GM12878 (cell line): ENCODE measurements around the gene NNAT. TPM values are rescaled to one million over a fixed set of nuclear protein-coding genes. Genes with fewer than 3 reads are reported as not detected.

Experiments
- ATAC-seq: fragments of 200-7000 bp; cut with Tn5 transposase; 3 replicates; pipeline ENCODE4 v1.9.1; 2020; ENCODE audit warnings: mild to moderate bottlenecking, moderate library complexity
- BruUV-seq: library from RNA; stranded (reverse); fragments of 400-500 nt; replicated peaks from 2 replicates; lab custom pipeline; 2021; lab: Mats Ljungman, UMichigan
- CTCF ChIA-PET: fragments of 300-600 bp; sonication (Branson Sonifier 250); formaldehyde crosslinking; extraction: SDS; loops from one replicate; lab custom pipeline; 2021; ENCODE audit warnings: inconsistent platforms; lab: Yijun Ruan, JAX
- POLR2A ChIA-PET: fragments of 350-600 bp; formaldehyde crosslinking; extraction: SDS; loops from one replicate; lab custom pipeline; 2021; ENCODE audit warnings: inconsistent platforms; lab: Charles Lee
- RAD21 ChIA-PET: fragments of 300-600 bp; sonication (Branson Sonifier 250); formaldehyde crosslinking; loops from one replicate; lab custom pipeline; 2023; ENCODE audit warnings: antibody characterized with exemption; ENCODE audit not compliant: unreplicated experiment; lab: Charles Lee
- SMC1A ChIA-PET: fragments of 300-600 bp; sonication (Branson Sonifier 250); formaldehyde crosslinking; loops from one replicate; lab custom pipeline; 2023; ENCODE audit not compliant: unreplicated experiment, uncharacterized antibody; lab: Charles Lee
- DNase-seq: peaks from one replicate; pipeline ENCODE4 v3.0.0-alpha.2; 2011; ENCODE audit warnings: low read depth, low spot score
- FAIRE-seq: peaks from 3 replicates; lab custom pipeline; 2011; peaks lifted over from hg19 to GRCh38; lab: Jason Lieb, UNC
- H2AFZ ChIP-seq: 2 replicates; pipeline ENCODE4 v1.6.0; 2011; ENCODE audit warnings: low read depth, low read length, control low read depth; ENCODE audit not compliant: control insufficient read depth
- H3K27ac ChIP-seq: 2 replicates; pipeline ENCODE4 v1.5.1; 2011; ENCODE audit warnings: control low read depth; ENCODE audit not compliant: control insufficient read depth, insufficient read depth
- H3K27me3 ChIP-seq, 2 experiments: replicated peaks in 1 of 2; 2 replicates each; pipeline versions ENCODE4 v1.6.0 to v1.6.1; 2011; ENCODE audit warnings: low read length in 1 of 2; ENCODE audit not compliant: control insufficient read depth in 2 of 2, insufficient read depth in 2 of 2
- H3K36me3 ChIP-seq, 2 experiments: 2 replicates each; pipeline ENCODE4 v1.5.1; 2011; ENCODE audit warnings: low read length in 1 of 2; ENCODE audit not compliant: control insufficient read depth in 2 of 2, insufficient read depth in 2 of 2
- H3K4me1 ChIP-seq: 2 replicates; pipeline ENCODE4 v1.6.1; 2011; ENCODE audit warnings: mild to moderate bottlenecking, low read length, moderate library complexity, mixed read lengths; ENCODE audit not compliant: control insufficient read depth, insufficient read depth
- H3K4me2 ChIP-seq: 2 replicates; pipeline ENCODE4 v1.6.0; 2011; ENCODE audit warnings: control low read depth; ENCODE audit not compliant: control insufficient read depth, insufficient read depth
- H3K4me3 ChIP-seq: fragments of 200-600 bp; sonication (generic); 2 replicates; pipeline ENCODE4 v1.5.1; 2016
- H3K79me2 ChIP-seq: 2 replicates; pipeline ENCODE4 v1.6.0; 2011; ENCODE audit warnings: low read length; ENCODE audit not compliant: control insufficient read depth, insufficient read depth
- H3K9ac ChIP-seq: 2 replicates; pipeline ENCODE4 v1.8.0; 2011; ENCODE audit warnings: low read length, control low read depth, mixed read lengths; ENCODE audit not compliant: control insufficient read depth, insufficient read depth
- H3K9me3 ChIP-seq: replicated peaks from 3 replicates; pipeline ENCODE4 v1.5.1; 2011; ENCODE audit warnings: mild to moderate bottlenecking, low read length; ENCODE audit not compliant: control insufficient read depth, insufficient read depth
- H4K20me1 ChIP-seq: 2 replicates; pipeline ENCODE4 v1.6.0; 2011; ENCODE audit not compliant: control insufficient read depth, insufficient read depth
- BACH1 ChIP-seq: fragments of 450-650 bp; IDR thresholded peaks from 2 replicates; pipeline ENCODE4 v1.6.1; 2017; ENCODE audit warnings: mild to moderate bottlenecking, borderline replicate concordance
- GABPA ChIP-seq: IDR thresholded peaks from 2 replicates; pipeline ENCODE4 v1.6.1; 2014; ENCODE audit warnings: antibody characterized with exemption, low read depth, mild to moderate bottlenecking, inconsistent platforms
- IRF4 ChIP-seq: IDR thresholded peaks from 2 replicates; pipeline ENCODE4 v1.6.1; 2011; ENCODE audit warnings: low read depth, low read length
- SMARCA5 ChIP-seq: fragments of 450-650 bp; IDR thresholded peaks from 2 replicates; pipeline ENCODE4 v1.6.1; 2017; ENCODE audit warnings: mild to moderate bottlenecking
- ZNF687 ChIP-seq: fragments of 450-650 bp; IDR thresholded peaks from 2 replicates; pipeline ENCODE4 v1.6.1; 2017; ENCODE audit warnings: mild to moderate bottlenecking, moderate library complexity
- WGBS: methylation state at CpG from one replicate; pipeline ENCODE4 v1.1.6; 2016; ENCODE audit warnings: low lambda C conversion rate; ENCODE audit not compliant: insufficient replicate concordance, insufficient coverage; ENCODE audit errors: missing lambda C conversion rate; 5-methylcytosine and 5-hydroxymethylcytosine counted together
- in situ Hi-C: fragments of 300-500 bp; cut with MboI; formaldehyde crosslinking; loops from 9 replicates; pipeline ENCODE4 v1.14.3; 2018; ENCODE audit warnings: mixed read lengths
- intact Hi-C: fragments of 100-400 bp; cut with micrococcal nuclease; formaldehyde crosslinking; loops from one replicate; pipeline ENCODE4 v1.14.2; 2022; ENCODE audit not compliant: unreplicated experiment
- polyA plus RNA-seq, 11 experiments: library from polyadenylated mRNA; depleted of rRNA in 4 of 11; unstranded in 6 of 11; stranded (reverse) in 5 of 11; fragments of >200 nt; fragmentation: Nextera tagmentation in 4 of 11; fragmentation: Illumina TruSeq in 1 of 11; extraction: Ambion mirVana in 4 of 11; extraction: Trizol in 1 of 11; gene quantifications; 1 replicate in 1 of 11; 2 replicates in 10 of 11; pipeline versions ENCODE4 v1.2.1 to v1.2.3, GENCODE V29; 2011 to 2016; ENCODE audit warnings: inconsistent platforms in 2 of 11, missing spikeins in 2 of 11, low read depth in 1 of 11
- total RNA-seq, 4 experiments: library from RNA; depleted of rRNA in 3 of 4; stranded (reverse); fragments of >200 nt in 3 of 4; fragmentation: Illumina TruSeq in 1 of 4; extraction: Trizol in 1 of 4; gene quantifications; 2 replicates each; pipeline versions ENCODE4 v1.2.1 to v1.2.3, GENCODE V29; 2013 to 2021
- TF ChIP-seq, protein P1 (sequence below): fragments of 450-650 bp; IDR thresholded peaks from 2 replicates; pipeline ENCODE4 v1.6.1; 2018; ENCODE audit warnings: mild to moderate bottlenecking, low read depth, moderate library complexity; ENCODE audit not compliant: partially characterized antibody
- TF ChIP-seq, protein P2 (sequence below): IDR thresholded peaks from 2 replicates; pipeline ENCODE4 v1.6.1; 2012; ENCODE audit warnings: improper control_type of control experiment, low read depth, low read length; ENCODE audit not compliant: insufficient replicate concordance

NNAT gene
- total and polyA plus RNA-seq, 10 of the 15 experiments (the other 5 are each of a cell fraction or from before 2014, with no cell fraction given): 0.22 to 0.99 (median 0.42) TPM; not detected in 7

GRCh38 chr20:37541326-37541725 lies 20.3 kb downstream of the NNAT start (continued):
- TF ChIP-seq, protein P1, sequence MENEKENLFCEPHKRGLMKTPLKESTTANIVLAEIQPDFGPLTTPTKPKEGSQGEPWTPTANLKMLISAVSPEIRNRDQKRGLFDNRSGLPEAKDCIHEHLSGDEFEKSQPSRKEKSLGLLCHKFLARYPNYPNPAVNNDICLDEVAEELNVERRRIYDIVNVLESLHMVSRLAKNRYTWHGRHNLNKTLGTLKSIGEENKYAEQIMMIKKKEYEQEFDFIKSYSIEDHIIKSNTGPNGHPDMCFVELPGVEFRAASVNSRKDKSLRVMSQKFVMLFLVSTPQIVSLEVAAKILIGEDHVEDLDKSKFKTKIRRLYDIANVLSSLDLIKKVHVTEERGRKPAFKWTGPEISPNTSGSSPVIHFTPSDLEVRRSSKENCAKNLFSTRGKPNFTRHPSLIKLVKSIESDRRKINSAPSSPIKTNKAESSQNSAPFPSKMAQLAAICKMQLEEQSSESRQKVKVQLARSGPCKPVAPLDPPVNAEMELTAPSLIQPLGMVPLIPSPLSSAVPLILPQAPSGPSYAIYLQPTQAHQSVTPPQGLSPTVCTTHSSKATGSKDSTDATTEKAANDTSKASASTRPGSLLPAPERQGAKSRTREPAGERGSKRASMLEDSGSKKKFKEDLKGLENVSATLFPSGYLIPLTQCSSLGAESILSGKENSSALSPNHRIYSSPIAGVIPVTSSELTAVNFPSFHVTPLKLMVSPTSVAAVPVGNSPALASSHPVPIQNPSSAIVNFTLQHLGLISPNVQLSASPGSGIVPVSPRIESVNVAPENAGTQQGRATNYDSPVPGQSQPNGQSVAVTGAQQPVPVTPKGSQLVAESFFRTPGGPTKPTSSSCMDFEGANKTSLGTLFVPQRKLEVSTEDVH: no peak
- TF ChIP-seq GABPA: no peak
- TF ChIP-seq, all 136 proteins: peak for 0

DNA sequence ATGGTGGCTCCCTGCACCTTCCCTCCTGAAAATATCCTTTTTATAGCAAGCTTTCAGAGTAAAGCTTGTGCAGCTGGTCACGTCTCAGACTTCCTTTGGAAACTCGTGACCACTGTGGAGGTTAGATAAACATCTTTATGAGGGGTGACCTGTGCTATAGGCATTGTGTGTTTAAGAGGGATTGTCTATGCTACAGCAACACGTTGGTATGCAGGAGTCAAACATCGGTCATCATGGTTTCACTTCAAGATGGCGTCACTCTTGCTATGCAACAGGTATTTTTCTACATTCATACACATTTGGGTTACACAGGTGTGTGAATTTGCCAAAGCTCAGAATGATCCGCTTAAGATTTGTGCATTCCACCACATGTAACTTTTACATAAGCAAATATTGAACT lies 21.2 kb downstream of the NNAT start:
- in situ Hi-C loops (no loop called here), intact Hi-C loops (no loop called here)
- no peak for DNase-seq
- no peaks in the 10 kb centered on the region for H4K20me1 ChIP-seq
- no peak overlapping the region for H3K4me2 ChIP-seq
- POLR2A ChIA-PET: no interaction called here
- RAD21 ChIA-PET: no interaction called here
- ATAC-seq: no peak
- SMC1A ChIA-PET: interaction anchor here (0.7 to 1.8 kb wide), 2 partner anchors 9 to 269 kb away, joined by 3 to 6 read pairs; no protein-coding TSS in a partner anchor
- no peak overlapping the region for H3K4me3 ChIP-seq
- no peak overlapping the region for H3K27ac ChIP-seq
- H3K36me3 ChIP-seq: no peaks in the 10 kb centered on the region
- FAIRE-seq: no peak
- no peaks in the 10 kb centered on the region for H3K79me2 ChIP-seq
- BruUV-seq: no TSS peak
- WGBS: 41% methylated on average over 6 of the region's 6 CpGs
- H3K4me1 ChIP-seq: no peaks in the 10 kb centered on the region
- no peaks in the 10 kb centered on the region; the same call in 2 of the 3 replicates for H3K9me3 ChIP-seq
- CTCF ChIA-PET: interaction anchor here (1.2 to 2.1 kb wide), 2 partner anchors 23 to 341 kb away, joined by 3 to 5 read pairs; no protein-coding TSS in a partner anchor
- H3K9ac ChIP-seq: no peak overlapping the region
- no peaks in the 10 kb centered on the region for H3K27me3 ChIP-seq
- H2AFZ ChIP-seq: peak overlapping the region; percentile 35
- TF ChIP-seq BACH1 (no peak), IRF4 (no peak), ZNF687 (peak; percentile 95), SMARCA5 (no peak)
- TF ChIP-seq, protein P2, sequence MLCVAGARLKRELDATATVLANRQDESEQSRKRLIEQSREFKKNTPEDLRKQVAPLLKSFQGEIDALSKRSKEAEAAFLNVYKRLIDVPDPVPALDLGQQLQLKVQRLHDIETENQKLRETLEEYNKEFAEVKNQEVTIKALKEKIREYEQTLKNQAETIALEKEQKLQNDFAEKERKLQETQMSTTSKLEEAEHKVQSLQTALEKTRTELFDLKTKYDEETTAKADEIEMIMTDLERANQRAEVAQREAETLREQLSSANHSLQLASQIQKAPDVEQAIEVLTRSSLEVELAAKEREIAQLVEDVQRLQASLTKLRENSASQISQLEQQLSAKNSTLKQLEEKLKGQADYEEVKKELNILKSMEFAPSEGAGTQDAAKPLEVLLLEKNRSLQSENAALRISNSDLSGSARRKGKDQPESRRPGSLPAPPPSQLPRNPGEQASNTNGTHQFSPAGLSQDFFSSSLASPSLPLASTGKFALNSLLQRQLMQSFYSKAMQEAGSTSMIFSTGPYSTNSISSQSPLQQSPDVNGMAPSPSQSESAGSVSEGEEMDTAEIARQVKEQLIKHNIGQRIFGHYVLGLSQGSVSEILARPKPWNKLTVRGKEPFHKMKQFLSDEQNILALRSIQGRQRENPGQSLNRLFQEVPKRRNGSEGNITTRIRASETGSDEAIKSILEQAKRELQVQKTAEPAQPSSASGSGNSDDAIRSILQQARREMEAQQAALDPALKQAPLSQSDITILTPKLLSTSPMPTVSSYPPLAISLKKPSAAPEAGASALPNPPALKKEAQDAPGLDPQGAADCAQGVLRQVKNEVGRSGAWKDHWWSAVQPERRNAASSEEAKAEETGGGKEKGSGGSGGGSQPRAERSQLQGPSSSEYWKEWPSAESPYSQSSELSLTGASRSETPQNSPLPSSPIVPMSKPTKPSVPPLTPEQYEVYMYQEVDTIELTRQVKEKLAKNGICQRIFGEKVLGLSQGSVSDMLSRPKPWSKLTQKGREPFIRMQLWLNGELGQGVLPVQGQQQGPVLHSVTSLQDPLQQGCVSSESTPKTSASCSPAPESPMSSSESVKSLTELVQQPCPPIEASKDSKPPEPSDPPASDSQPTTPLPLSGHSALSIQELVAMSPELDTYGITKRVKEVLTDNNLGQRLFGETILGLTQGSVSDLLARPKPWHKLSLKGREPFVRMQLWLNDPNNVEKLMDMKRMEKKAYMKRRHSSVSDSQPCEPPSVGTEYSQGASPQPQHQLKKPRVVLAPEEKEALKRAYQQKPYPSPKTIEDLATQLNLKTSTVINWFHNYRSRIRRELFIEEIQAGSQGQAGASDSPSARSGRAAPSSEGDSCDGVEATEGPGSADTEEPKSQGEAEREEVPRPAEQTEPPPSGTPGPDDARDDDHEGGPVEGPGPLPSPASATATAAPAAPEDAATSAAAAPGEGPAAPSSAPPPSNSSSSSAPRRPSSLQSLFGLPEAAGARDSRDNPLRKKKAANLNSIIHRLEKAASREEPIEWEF: no peak
